ENCODE measurements around the gene BHLHE40.
A peak's percentile ranks its signal among the peaks of the same experiment; 100 is the strongest.
"Not testable (repeated sequence)": the region's sequence is repeated elsewhere in the genome, so short reads cannot be mapped to it uniquely, and the experiment has no call there.

The BHLHE40 gene

DNA sequence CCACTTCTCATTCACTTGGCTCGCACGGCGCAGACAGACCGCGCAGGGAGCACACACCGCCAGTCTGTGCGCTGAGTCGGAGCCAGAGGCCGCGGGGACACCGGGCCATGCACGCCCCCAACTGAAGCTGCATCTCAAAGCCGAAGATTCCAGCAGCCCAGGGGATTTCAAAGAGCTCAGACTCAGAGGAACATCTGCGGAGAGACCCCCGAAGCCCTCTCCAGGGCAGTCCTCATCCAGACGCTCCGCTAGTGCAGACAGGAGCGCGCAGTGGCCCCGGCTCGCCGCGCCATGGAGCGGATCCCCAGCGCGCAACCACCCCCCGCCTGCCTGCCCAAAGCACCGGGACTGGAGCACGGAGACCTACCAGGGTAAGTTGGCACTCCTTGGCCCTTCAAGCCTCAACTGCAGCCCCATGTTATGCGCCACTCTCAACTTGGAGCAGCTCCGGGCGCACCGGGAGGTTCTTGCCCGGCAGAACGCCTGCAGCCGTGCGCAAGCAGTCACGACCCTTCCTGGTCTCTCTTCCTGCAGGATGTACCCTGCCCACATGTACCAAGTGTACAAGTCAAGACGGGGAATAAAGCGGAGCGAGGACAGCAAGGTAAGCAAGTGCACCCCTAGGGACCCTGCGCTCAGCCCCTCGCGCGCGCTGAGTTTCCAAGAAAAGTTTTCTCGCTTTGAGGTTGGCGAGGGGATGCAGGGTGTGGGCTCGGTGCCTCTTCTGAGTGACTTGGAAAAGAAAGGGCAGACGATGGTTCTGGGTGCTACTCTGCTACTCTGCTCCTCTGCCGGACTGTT, at the start of gene BHLHE40:
BHLHE40 (plus strand) TSS at position 10 of the 801 bp plus-strand sequence; CDS start at position 292, 282 bp downstream.
- peak; percentile 30 for DNase-seq (ENCODE audit: low spot score)

DNA sequence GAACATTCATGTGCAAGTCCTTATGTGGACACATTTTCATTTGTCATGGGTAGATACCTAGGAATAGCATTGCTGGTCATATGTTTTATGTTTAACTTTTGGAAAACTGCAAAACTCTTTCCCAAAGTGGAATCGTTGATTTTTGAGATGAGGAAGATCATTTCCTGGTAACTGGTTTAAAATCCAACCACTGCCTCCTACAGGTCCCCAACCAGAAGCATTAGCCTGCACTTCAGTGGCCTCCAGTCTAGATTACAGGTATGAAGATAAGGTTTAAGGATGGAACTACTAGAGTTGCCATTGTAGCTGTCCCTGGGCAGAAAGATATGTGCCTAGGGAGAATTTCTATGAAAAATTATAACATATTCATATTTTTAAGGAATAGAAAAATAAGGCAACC, 48.7 kb upstream of the BHLHE40 start:
- DNase-seq (ENCODE audit: low spot score) = no peak

DNA sequence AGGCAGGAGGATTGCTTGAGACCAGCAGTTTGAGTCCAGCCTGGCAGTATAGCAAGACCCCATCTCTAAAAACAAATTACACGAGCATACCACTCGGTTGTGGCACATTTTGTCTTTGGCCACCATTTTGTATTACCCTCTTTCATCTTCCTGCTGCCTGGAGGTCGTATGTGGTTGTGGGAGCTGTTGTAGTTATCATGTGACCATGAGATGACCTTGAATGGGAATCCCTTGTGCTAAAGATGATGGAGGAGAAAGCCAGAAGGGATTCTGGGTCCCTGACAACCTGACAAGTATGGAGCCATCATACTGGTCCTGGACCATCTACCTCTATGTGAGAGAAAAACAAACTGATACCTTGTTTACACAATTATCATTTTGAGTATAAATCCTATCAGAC, 45.2 kb upstream of the BHLHE40 start:
- no peak for DNase-seq (ENCODE audit: low spot score)

DNA sequence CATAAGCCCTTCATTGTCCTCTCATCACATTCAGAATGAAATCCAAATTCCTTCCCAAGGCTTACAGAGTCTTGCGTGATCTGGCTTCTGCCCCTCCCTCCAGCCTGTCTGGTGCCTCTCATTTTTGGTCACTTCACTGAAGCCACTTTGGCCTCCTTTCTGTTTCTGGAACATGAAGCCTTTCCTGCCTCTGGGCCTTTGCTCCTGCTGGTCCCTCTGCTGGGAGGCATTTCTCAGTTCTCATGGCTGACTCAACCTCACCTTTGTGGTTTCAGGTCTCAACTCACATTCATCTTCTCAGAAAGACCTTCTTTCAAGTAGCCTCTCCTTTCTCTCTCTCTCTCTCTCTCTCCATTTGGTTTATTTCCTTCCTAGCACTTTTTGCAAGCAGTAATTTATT, 43.9 kb upstream of the BHLHE40 start:
- DNase-seq (ENCODE audit: low spot score) = no peak

DNA sequence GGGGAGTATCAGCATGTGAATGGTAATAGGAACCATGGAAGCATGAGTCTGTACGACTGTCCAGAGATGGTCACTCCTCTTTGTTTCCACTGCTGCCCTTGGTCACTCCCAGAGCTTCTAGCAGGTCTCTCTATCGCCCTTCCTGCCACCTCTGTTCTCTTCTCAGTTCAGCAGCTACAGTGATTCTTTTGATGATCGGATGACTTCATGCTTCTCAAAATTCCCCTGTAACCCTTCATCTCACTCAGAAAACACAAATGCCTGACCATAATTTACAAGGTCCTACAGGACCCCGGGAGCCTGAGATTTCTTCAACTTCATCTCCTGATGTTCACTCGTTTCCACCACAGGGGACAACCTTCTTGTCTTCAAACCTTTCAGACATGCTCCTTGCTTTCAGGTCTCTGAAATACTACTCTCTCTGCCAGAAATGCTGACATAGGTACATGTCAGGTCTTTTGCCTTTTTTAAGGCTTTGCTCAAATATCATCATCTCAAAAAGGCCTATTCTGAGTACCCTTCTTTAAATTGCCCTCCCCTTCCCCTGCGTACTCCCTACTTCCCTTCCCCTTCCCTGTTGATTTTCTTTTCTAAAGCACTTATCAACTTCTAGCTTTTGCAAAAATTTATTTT, 42.1 kb upstream of the BHLHE40 start:
- DNase-seq (ENCODE audit: low spot score) = no peak

DNA sequence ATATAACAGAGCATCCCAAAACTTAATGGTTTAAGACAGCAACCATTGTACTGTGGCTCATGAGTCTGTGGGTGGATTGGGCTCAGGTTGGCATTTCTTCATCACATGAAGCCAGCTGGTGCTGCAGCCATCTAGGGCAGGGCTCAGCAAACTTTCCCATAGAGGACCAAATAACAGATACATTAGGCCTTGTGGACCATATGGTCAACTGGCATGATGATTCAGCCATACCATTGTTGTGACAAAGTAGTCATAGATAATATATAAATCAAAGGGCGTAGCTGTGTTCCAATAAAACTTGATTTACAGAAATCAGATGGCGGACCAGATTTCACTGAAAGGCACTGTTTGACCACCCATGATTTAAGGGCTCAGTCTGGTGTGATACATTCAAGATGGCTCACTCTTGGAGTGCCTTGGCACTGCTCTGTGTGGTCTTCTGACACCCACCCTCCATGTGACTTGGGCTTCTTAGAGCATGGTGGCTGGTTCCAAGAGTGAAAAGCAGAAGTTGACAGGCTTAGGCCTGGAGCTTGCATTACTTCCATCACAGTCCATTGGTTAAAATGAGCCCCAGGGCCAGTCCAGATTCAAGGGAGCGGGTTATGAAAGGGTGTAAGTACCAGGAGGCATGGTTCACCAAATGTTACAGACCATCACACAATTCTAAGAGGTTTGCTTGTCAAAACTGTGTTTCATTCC, 40.8 kb upstream of the BHLHE40 start:
- DNase-seq (ENCODE audit: low spot score) = no peak

DNA sequence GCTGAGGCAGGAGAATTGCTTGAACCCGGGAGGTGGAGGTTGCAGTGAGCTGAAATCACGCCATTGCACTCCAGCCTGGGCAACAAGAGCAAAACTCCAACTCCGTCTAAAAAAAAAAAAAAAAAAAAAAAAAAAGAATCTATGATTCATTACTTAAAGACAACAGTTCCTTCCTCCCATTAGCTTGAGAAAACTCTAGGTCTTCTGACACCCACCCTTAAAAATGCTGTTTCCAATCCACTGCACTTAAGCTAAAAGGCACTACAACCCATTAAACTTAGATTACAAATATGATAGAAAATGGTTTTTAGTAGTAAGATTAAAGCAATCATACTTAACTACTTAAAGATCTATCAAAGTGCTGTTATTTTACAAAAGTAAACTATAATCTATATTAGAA, 40.0 kb upstream of the BHLHE40 start:
- no peak for DNase-seq (ENCODE audit: low spot score)

DNA sequence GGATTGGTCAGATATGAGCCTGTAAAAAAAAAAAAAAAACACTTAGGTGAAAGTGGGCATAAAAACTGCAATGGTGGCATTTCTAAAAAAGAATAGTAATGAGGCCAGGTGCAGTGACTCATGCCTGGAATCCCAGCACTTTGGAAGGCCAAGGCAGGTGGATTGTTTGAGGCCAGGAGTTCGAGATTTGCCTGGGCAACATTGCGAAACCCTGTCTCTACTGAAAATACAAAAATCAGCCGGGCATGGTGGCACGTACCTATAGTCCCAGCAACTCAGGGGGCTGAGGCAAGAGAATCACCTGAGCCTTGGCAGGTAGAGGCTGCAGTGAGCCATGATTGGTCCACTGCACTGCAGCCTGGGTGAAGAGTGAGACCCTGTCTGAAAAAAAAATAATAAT, 38.3 kb upstream of the BHLHE40 start:
- no peak for DNase-seq (ENCODE audit: low spot score)

DNA sequence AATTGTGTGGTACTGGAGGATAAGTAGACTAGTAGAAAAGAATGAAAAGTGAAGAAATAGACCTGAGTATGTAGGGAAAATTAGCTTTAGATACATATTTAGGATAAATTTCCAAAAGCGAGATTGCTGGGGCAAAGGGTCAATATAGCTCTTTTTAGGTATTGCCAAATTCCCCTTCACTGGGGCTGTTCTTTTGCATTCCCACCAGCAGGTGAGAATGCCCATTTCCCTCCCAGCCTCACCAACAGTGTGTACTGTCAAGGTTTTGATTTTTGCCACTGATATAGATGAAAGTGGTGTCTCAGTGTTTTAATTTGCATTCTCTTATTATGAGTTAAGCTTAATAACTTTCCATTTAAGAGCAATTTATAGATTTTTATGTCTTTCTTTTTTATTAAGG, 35.7 kb upstream of the BHLHE40 start:
- no peak for DNase-seq (ENCODE audit: low spot score)

DNA sequence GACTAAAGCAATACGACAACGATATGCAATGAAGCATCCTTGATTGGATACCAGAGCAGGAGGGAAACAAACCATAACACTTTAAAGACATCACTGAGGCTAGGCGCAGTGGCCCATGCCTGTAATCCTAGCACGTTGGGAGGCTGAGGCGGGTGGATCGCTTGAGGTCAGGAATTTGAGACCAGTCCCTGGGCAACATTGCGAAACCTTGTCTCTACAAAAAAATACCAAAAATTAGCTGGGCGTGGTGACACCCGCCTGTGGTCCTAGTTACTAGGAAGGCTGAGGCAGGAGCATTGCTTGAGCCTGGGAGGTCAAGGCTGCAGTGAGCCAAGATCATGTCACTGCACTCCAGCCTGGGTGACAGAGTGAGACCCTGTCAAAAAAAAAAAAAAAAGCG, 33.9 kb upstream of the BHLHE40 start:
- DNase-seq (ENCODE audit: low spot score) = no peak

DNA sequence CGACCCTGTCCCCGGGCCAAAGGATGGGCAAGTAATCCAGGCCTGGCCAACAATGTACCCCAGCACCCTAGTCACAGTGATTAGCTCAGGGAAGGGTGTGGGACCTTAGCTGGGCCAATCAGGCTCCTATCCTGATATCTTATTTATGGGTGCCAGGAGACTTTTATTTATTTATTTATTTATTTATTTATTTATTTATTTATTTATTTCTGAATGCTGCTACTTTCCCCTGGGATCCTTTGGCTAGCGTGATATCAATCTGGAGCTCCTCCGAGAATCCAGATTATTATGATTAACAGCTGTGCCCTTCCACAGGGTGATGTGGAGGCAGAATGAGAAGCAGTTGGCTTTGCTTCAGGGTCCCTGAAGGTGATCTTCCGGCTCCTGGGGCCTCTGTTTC, 32.2 kb upstream of the BHLHE40 start:
- DNase-seq (ENCODE audit: low spot score) = no peak

DNA sequence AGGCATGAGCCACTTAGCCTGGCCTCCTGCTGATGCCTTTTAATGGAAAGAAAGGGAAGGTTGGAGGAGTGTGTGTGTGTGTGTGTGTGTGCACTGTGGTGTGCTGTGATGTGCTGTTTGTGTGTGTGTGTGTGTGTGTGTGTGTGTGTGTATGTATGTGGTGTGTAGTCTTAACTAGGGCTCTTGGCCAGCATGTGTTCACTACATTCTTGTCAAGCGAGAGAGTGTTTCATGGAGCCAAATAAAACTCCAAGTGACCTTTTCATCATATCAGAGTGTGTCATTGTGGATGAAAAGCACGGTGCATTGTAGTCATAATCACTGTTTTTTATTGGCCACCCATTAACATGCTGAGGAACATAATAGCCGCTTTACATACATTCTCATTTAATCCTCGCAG, 30.8 kb upstream of the BHLHE40 start:
- no peak for DNase-seq (ENCODE audit: low spot score)

DNA sequence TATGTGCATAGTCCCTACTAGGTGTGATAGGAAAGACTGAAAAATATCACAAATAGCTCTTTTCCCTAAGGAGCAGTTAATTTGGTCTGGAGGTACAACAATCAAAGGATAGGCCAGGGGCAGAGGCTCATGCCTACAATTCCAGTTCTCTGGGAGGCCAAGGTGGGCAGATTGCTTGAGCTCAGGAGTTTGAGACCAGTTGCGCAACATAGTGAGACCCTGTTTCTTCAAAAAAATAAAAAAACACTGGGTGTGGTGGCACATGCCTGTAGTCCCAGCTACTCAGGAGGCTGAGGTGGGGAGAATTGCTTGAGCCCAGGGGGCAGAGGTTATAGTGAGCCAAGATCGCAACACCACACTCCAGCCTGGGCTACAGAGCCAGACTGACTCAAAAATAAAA, 30.2 kb upstream of the BHLHE40 start:
- no peak for DNase-seq (ENCODE audit: low spot score)

DNA sequence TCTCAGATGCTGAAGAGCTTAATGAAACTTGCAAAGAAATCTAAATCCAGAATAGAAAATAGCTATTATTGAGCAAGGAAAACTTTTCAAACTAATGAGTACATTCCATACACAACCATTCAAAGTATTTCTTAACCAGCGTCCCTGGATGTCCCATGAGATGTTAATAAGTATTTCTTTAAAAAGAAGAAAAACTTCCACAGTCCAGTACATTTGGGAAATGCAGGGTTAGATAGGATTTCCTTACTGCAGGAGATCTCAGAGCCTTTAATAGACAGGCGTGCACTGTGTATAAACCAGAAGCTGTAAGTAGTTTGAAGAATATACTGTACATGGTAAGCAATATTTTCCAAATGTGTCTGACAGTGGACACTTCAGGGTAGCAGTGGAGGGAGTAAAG, 29.6 kb upstream of the BHLHE40 start:
- DNase-seq (ENCODE audit: low spot score) = no peak

DNA sequence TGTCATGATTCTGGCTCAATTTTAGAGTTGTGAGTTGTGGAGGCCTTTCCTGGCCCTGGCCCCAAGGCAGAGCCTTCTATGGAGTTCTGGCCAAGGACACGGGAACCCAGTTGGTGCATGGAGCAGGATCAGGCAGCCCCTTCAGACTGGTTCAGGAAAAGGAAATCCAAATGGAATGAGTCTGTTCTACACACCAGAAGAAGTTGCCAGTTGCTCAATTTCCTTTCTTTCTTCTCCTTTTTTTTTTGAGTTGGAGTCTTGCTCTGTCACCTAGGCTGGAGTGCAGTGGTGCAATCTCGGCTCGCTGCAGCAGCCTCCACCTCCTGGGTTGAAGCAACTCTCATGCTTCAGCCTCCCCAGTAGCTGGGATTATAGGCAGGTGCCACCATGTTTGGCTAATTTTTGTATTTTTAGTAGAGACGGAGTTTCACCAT, 28.9 kb upstream of the BHLHE40 start:
- no peak for DNase-seq (ENCODE audit: low spot score)

DNA sequence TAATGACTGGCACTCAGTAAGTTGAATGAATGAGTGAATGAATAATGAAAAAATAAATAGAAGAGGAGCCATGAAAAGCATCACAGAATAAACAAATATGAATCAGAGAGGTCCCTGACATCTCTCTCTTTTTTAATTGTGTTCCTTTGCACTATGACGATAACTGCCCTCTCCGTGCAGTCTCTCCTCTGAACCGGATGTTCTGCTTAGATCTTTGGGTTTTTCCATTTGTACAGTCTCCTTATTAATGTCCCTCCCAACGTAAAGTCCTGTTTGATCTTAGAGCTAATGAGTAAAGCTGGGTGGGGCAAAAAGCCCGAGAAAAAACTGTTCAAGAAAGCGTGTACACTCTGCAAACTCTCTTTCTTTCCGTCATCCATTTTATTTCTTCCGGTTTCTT, 28.3 kb upstream of the BHLHE40 start:
- DNase-seq (ENCODE audit: low spot score) = no peak

DNA sequence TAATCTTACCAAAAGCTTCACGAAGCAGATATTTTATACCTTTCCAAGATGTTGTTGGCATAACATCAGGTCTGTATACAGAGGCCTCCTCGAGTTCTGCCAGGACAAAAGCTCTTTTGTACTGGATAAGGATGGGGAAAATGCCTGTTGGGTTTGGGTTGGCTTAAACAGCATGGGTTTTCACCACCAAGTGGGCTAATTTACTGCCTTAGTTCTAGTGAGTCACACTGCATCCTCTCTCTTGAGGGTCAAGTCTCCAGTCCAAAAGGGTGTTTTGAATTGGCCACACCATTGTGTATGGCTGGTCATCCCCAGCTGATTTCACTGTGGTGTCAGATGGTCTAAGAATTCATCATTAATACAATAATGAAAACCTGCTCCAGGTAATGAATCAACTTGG, 26.1 kb upstream of the BHLHE40 start:
- no peak for DNase-seq (ENCODE audit: low spot score)

DNA sequence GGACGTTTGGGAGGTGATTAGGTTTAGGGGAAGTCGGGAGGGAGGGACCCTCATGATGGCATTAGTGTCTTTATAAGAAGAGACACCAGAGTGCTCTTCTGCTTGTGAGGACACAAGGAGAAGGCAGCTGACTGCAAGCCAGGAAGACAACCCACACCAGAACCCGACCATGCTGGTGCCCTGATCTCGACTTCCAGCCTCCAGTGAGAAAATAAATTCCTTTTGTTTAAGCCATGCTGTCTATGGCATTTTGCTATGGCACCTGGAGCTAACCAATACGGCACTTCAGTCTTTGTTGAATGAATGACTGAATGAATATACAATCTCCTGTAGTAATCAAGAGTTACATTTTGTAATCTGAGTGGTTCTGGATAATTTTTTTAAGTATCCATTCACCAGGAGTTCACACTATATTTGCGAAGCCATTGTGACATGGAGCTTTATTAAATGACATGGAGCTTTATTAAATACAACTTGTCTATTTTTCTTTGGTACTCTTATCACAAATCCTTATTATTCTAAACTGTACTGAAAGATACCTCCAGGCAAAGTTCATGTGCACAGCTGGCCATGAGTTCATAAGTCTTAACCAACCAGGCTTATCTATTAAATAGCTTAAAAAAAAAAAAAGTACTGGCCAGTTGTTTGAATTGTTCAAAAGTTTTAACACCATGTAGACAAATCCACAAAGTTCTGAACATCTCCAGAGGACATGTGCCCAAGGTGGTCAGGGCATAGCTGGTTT, 24.8 kb upstream of the BHLHE40 start:
- DNase-seq (ENCODE audit: low spot score) = no peak

DNA sequence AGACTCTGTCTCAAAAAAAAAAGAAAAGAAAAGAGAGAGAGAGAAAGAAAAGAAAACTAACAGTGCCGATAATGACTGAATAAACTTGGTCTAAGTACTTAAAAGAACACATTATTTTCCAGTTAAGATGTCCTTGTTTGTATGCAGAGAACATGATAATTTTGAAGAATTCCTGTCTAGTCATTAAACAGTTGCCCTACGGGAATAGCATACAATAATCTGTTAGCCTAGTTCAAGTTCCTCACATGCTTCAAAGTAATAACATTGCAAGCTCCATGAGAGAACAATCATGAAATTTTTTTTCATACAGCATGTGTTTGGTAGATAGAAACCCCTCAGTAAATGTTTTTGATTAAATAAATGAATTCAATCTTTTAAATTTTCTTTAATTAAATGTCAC, 23.1 kb upstream of the BHLHE40 start:
- no peak for DNase-seq (ENCODE audit: low spot score)

DNA sequence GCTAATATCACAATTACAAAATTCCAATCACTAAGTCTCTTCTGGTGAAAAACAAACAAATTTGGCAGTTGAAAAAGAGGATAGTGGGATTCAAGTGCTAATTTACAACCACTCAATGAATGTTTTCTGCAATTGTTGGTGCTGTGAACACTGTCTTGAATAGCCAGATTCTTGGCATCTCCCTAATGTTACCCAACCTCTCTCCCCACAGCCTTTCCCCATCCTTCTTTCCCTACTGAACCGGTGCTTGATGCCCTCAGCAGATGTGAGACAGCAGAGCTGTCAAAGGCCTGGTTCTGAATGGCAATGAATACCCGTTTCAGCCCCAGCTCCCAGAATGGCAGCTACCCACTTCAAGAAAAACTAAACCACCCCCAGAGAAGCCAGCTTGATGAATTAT, 22.5 kb upstream of the BHLHE40 start:
- DNase-seq (ENCODE audit: low spot score) = no peak

DNA sequence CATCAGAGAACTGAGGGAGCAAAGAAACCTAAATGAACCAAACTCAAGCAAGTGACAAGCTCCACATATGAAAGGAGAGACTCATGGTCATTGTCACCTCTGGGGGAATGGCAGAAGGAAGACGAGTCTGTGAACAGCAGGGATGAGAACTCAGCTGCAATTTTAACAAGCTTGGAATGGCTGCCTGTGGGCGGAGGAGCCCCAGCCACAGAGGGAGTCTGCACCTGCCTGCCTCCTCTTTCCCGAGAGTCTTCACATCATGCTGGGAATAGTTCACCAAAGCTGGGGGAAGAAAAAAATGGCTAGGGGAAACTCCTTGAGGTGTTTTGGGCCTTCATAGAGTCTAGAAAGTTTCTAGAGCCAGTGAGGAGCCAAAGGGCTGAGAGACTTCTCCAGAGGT, 21.3 kb upstream of the BHLHE40 start:
- DNase-seq (ENCODE audit: low spot score) = no peak

DNA sequence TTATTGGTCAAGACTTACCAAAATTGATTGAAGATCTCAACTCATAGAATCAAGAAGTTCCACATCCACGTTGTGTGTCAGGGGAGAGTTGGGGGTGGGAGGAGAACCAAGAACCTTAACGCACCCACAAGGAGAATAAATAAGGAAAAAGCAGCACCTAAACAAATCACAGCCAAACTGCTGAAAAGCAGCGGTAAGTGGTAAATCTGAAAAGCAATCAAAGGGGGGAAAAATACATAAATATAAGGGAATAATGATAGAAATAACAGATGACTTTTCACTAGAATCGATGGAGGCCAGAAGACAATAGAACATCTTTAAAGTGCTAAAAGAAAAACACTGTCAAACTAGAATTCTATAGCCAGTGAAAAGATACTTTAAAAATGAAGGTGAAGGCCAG, 20.1 kb upstream of the BHLHE40 start:
- no peak for DNase-seq (ENCODE audit: low spot score)

DNA sequence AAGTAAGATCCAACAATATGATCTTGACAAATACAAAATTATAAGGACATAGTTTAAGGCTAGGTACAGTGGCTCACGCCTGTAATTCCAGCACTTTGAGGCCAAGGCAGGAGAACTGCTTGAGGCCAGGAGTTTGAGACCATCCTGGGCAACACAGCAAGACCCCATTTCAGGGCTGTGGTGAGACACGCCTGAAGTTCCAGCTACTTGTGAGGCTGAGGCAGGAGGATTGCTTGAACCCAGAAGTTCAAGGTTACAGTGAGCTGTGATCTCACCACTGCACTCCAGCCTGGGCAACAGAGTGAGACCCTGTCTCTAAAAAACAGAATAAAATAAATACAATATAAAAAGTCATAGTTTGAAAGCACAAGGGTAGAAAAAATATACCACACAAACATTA, 17.4 kb upstream of the BHLHE40 start:
- not testable (repeated sequence) for DNase-seq (ENCODE audit: low spot score)
